HG03469 (cell line): ENCODE data around the gene VASP.

Experiments
- ATAC-seq: cut with Tn5 transposase; IDR thresholded peaks from one replicate; pipeline ENCODE4 v1.9.1; 2021; ENCODE audit warnings: mild to moderate bottlenecking, moderate library complexity, moderate number of reproducible peaks; ENCODE audit not compliant: unreplicated experiment

VASP gene

GRCh38 chr19:45514376-45515051 is 7.2 kb downstream of the VASP start:
- ATAC-seq, result no peak

- ATAC-seq, result no peak
Measured at GRCh38 chr19:45515081-45515624, 7.9 kb downstream of the VASP start.

- no peak for ATAC-seq
Measured at GRCh38 chr19:45515807-45516401, 8.6 kb downstream of the VASP start.

GRCh38 chr19:45517238-45517637 is 10.0 kb downstream of the VASP start:
- no peak for ATAC-seq

- no peak for ATAC-seq
Measured at GRCh38 chr19:45517641-45518468, 10.6 kb downstream of the VASP start.

DNA sequence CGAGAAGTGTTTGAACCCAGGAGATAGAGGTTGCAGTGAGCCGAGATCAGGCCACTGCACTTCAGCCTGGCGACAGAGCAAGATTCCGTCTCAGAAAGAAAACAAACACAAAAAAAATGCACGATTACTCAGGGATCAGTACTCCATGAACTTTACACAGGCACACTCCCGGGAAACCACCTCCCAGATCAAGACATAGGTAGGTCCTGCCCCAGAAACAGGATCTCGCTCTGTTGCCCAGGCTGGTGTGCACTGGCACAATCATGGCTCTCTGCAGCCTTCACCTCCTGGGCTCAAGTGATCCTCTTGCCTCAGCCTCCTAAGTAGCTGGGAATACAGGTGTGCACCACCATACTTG is 11.2 kb downstream of the VASP start:
- no peak for ATAC-seq

- ATAC-seq, result no peak
Measured at GRCh38 chr19:45522010-45522941, 15.0 kb downstream of the VASP start.

DNA sequence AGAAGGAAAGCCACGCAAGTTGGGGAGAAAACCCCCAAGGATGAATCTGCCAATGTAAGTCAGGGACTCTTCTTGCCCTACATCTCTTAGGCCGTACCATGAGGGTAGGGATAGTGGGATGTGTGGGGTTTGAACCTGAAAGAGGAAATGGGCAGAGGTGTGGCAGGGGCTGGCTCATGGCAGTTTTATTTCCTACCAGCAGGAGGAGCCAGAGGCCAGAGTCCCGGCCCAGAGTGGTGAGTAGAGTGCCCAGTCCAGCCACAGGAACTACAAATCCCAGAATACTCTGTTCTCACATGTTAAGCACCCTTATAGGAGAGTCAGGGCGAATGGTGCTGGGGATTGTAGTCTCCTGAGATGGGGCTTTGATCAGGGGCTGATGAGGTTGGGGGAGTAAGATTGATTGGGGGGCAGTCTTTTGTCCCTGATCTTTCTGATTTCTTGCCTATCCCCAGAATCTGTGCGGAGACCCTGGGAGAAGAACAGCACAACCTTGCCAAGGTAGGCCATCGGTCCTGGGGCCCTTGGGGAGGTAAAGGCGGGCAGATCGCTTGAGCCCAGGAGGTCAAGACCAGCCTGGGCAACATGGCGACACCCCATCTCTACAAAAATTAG is 16.5 kb downstream of the VASP start:
- ATAC-seq, result no peak

GRCh38 chr19:45524575-45525129 is 17.4 kb downstream of the VASP start:
- no peak for ATAC-seq

DNA sequence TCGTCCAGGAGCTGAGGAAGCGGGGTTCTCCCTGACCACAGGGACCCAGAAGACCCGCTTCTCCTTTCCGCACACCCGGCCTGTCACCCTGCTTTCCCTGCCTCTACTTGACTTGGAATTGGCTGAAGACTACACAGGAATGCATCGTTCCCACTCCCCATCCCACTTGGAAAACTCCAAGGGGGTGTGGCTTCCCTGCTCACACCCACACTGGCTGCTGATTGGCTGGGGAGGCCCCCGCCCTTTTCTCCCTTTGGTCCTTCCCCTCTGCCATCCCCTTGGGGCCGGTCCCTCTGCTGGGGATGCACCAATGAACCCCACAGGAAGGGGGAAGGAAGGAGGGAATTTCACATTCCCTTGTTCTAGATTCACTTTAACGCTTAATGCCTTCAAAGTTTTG is 18.9 kb downstream of the VASP start:
- ATAC-seq, result no peak

GRCh38 chr19:45526971-45527370 is 19.7 kb downstream of the VASP start:
- no peak for ATAC-seq

- no peak for ATAC-seq
Measured at GRCh38 chr19:45527731-45528130, 20.5 kb downstream of the VASP start.

- no peak for ATAC-seq
Measured at GRCh38 chr19:45528149-45528743, 21.0 kb downstream of the VASP start.

DNA sequence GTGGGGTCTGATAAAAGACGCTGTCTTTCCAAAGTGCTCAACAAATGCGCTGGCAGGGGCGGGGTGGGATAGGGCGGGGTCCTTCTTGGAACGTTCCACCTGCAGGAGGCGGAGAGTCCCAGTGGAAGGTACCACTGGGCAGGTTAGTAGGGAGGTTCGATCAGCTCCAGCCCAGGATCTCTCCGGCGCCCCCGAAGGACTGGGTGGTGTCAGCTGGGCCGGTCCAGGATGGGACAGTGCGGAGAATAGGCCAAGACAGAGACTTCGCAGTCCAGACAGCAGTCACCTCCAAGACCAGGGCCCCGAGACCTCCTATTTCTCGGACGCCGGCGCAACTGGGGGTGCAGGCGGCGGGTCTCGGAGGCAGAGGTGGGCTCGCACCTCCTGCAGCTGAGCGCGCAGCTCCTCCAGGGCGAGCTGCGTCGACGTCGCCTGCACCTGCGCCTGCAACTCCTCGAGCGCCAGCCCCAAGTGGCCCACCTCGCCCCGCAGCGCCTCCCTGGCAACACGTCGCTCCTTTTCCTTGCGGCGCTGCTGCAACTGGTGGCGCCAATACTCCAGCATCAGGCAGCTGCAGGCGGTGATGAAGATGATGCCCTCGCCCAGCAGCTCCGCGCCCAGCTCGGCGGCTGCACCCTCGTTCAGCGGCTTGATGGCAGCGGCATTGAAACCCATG is 21.6 kb downstream of the VASP start:
- no peak for ATAC-seq

- ATAC-seq, result no peak
Measured at GRCh38 chr19:45529420-45529785, 22.1 kb downstream of the VASP start.

DNA sequence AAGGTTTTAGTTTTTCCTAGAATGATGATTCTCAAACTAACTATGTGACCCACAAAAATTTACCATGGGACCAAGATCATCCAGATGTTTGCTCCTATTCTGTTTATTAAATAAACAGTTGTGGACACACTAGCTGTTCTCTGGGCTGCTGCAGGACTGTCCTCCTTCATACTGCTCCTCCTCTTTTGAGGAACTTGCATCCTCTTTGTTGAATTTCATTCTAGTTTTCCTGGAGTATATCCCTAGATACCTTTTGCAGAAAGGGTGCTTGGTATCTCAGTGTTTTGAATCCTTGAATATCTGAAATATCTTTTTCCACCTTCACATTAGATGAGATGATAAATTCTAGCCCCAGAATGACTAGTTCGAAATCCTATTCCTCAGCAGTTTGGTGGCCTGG is 24.1 kb downstream of the VASP start:
- no peak for ATAC-seq

DNA sequence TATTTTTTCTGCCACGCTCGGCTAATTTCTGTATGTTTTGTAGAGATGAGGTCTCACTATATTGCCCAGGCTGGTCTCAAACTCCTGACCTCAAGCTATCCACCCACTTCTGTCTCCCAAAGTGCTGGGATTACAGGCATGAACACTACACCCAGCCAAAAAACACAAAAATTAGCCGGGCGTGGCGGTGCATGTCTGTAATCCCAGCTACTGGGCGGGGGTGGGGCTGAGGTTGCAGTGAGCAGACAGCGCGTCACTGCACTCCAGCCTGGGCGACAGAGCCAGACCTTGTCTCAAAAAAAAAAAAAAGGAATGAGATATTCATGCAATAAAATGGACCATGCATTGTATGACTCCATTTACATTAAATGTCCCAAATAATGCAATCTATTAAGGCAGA is 32.2 kb downstream of the VASP start:
- ATAC-seq, result no peak

GRCh38 chr19:45542234-45542668 is 35.0 kb downstream of the VASP start:
- ATAC-seq, result no peak

DNA sequence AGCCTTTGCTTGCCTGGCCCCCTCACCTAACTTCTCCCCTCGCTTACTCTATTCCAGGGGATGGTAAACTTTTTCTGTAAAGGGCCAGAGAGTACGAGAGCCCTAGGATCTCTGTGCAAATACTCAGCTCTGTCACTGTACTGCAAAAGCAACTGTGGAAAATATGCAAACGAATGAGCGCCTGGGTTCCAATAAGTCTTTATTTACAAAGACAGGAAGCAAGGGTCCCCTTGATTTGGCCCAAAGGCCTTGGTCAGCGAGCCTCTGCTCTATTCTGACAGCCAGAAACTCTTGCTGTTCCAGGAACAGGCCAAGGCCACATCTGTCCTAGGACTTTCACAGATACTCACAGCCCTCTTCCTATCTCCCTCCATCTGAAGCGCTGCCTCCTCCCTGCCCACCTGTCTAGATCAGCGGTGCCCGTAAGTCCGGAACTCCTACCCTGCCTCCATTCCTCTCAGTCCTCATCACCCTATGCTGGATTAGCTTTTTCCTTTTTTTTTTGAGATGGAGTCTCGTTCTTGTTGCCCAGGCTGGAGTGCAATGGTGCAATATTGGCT is 40.0 kb downstream of the VASP start:
- ATAC-seq, result no peak
